Measurements from ENCODE around the gene KIF1C.

The KIF1C gene

GRCh38 chr17:4967539-4968485, 29.9 kb upstream of the KIF1C start, which contains the start of gene SPAG7:
SPAG7 (minus strand) TSS chr17:4967817; CDS start chr17:4967804, 13 bp downstream.
- DNase-seq (ENCODE audit: low read depth): peak; percentile 91

GRCh38 chr17:4968486-4969046, 29.2 kb upstream of the KIF1C start:
- DNase-seq (ENCODE audit: low read depth): no peak
- peak overlapping the region; percentile 75 for H3K4me3 ChIP-seq (ENCODE audit: low read depth, low read length)

More at GRCh38 chr17:4967539-4968485, 29.9 kb upstream of the KIF1C start, which contains the start of gene SPAG7:
- H3K4me3 ChIP-seq (ENCODE audit: low read depth, low read length): peak within 1 kb of the TSS; percentile 75

- H3K4me3 ChIP-seq (ENCODE audit: low read depth, low read length): peak overlapping the region; percentile 75
- peak; percentile 79 for DNase-seq (ENCODE audit: low read depth)
These were observed 28.7 kb upstream of the KIF1C start for GRCh38 chr17:4969047-4969550.

GRCh38 chr17:4969551-4970173, 28.1 kb upstream of the KIF1C start:
- DNase-seq (ENCODE audit: low read depth): no peak
- peak overlapping the region; percentile 75 for H3K4me3 ChIP-seq (ENCODE audit: low read depth, low read length)

- DNase-seq (ENCODE audit: low read depth): no peak
- no peak overlapping the region for H3K4me3 ChIP-seq (ENCODE audit: low read depth, low read length)
These were observed 27.5 kb upstream of the KIF1C start for GRCh38 chr17:4970273-4970672.

GRCh38 chr17:4971826-4972225, 25.9 kb upstream of the KIF1C start:
- DNase-seq (ENCODE audit: low read depth): no peak
- no peak overlapping the region for H3K4me3 ChIP-seq (ENCODE audit: low read depth, low read length)

- no peak overlapping the region for H3K4me3 ChIP-seq (ENCODE audit: low read depth, low read length)
- DNase-seq (ENCODE audit: low read depth): no peak
These were observed 25.4 kb upstream of the KIF1C start for GRCh38 chr17:4972322-4972721.

- no peak for DNase-seq (ENCODE audit: low read depth)
- no peak overlapping the region for H3K4me3 ChIP-seq (ENCODE audit: low read depth, low read length)
These were observed 25.0 kb upstream of the KIF1C start for GRCh38 chr17:4972752-4973151.

- H3K4me3 ChIP-seq (ENCODE audit: low read depth, low read length): no peak overlapping the region
- no peak for DNase-seq (ENCODE audit: low read depth)
These were observed 24.3 kb upstream of the KIF1C start for GRCh38 chr17:4973256-4974114.

GRCh38 chr17:4974115-4974670, 23.6 kb upstream of the KIF1C start:
- H3K4me3 ChIP-seq (ENCODE audit: low read depth, low read length): no peak overlapping the region
- no peak for DNase-seq (ENCODE audit: low read depth)

- DNase-seq (ENCODE audit: low read depth): no peak
- no peak overlapping the region for H3K4me3 ChIP-seq (ENCODE audit: low read depth, low read length)
These were observed 19.0 kb upstream of the KIF1C start for GRCh38 chr17:4978726-4979125.

GRCh38 chr17:4980644-4981216, 17.0 kb upstream of the KIF1C start:
- no peak overlapping the region for H3K4me3 ChIP-seq (ENCODE audit: low read depth, low read length)
- no peak for DNase-seq (ENCODE audit: low read depth)

GRCh38 chr17:4982305-4982704, 15.4 kb upstream of the KIF1C start:
- DNase-seq (ENCODE audit: low read depth): no peak
- no peak overlapping the region for H3K4me3 ChIP-seq (ENCODE audit: low read depth, low read length)

GRCh38 chr17:4986403-4986802, 11.3 kb upstream of the KIF1C start:
- no peak for DNase-seq (ENCODE audit: low read depth)
- H3K4me3 ChIP-seq (ENCODE audit: low read depth, low read length): peak overlapping the region; percentile 86

- no peak for DNase-seq (ENCODE audit: low read depth)
These were observed 10.6 kb upstream of the KIF1C start, which contains the start of gene CAMTA2 for GRCh38 chr17:4986951-4987766. CAMTA2 (minus strand) TSS chr17:4987675; CDS start chr17:4986222, 1,453 bp downstream.

GRCh38 chr17:4987767-4988567, 9.8 kb upstream of the KIF1C start:
- peak overlapping the region; percentile 86 for H3K4me3 ChIP-seq (ENCODE audit: low read depth, low read length)
- no peak for DNase-seq (ENCODE audit: low read depth)

More at GRCh38 chr17:4986951-4987766, 10.6 kb upstream of the KIF1C start, which contains the start of gene CAMTA2:
- H3K4me3 ChIP-seq (ENCODE audit: low read depth, low read length): peak within 1 kb of the TSS; percentile 86
